WTC11 (cell line): ENCODE data around the gene C1QTNF2. TPM values are rescaled to one million over a fixed set of nuclear protein-coding genes. Genes with fewer than 3 reads are reported as not detected.

Experiments used
- ETV6 ChIP-seq: sonication (generic); formaldehyde crosslinking; IDR thresholded peaks from 2 replicates; pipeline ENCODE4 v1.8.1; 2022; ENCODE audit warnings: mild to moderate bottlenecking, missing genetic modification reagents
- JUN ChIP-seq: sonication (generic); formaldehyde crosslinking; IDR thresholded peaks from 2 replicates; pipeline ENCODE4 v1.8.0; 2023; ENCODE audit warnings: mild to moderate bottlenecking, missing genetic modification reagents
- MXD4 ChIP-seq: fragments of 250-450 bp; sonication (Bioruptor Pico); IDR thresholded peaks from 2 replicates; pipeline ENCODE4 v1.8.0; 2021; ENCODE audit warnings: mild to moderate bottlenecking, moderate library complexity, borderline replicate concordance
- OVOL2 ChIP-seq: fragments of 250-450 bp; sonication (Bioruptor Pico); IDR thresholded peaks from 2 replicates; pipeline ENCODE4 v1.9.0; 2021; ENCODE audit warnings: mild to moderate bottlenecking, borderline replicate concordance
- RELA ChIP-seq: sonication (generic); formaldehyde crosslinking; IDR thresholded peaks from 2 replicates; pipeline ENCODE4 v1.8.1; 2022; ENCODE audit warnings: missing genetic modification reagents, mild to moderate bottlenecking, borderline replicate concordance
- SOX15 ChIP-seq: fragments of 250-450 bp; sonication (Bioruptor Pico); IDR thresholded peaks from 2 replicates; pipeline ENCODE4 v1.9.0; 2021; ENCODE audit warnings: mild to moderate bottlenecking
- TEAD4 ChIP-seq: sonication (generic); formaldehyde crosslinking; IDR thresholded peaks from 2 replicates; pipeline ENCODE4 v1.8.0; 2022; ENCODE audit warnings: mild to moderate bottlenecking, missing genetic modification reagents
- ZBTB21 ChIP-seq: sonication (generic); formaldehyde crosslinking; IDR thresholded peaks from 2 replicates; pipeline ENCODE4 v1.8.1; 2023; ENCODE audit warnings: mild to moderate bottlenecking, missing genetic modification reagents, borderline replicate concordance
- ZNF121 ChIP-seq: sonication (generic); formaldehyde crosslinking; IDR thresholded peaks from 2 replicates; pipeline ENCODE4 v1.8.0; 2023; ENCODE audit warnings: missing genetic modification reagents
- ZNF232 ChIP-seq: sonication (generic); formaldehyde crosslinking; IDR thresholded peaks from 2 replicates; pipeline ENCODE4 v1.8.0; 2022; ENCODE audit warnings: mild to moderate bottlenecking, missing genetic modification reagents
- ZNF416 ChIP-seq: fragments of 250-450 bp; sonication (Bioruptor Pico); IDR thresholded peaks from 2 replicates; pipeline ENCODE4 v1.9.0; 2021; ENCODE audit warnings: mild to moderate bottlenecking, inconsistent platforms
- ZNF671 ChIP-seq: fragments of 250-450 bp; sonication (Bioruptor Pico); IDR thresholded peaks from 2 replicates; pipeline ENCODE4 v1.8.0; 2021; ENCODE audit warnings: mild to moderate bottlenecking
- total RNA-seq: library from RNA; stranded (reverse); gene quantifications from 3 replicates; pipeline ENCODE4 v1.2.3, GENCODE V29; 2021
- TF ChIP-seq, protein P1 (sequence below): sonication (generic); formaldehyde crosslinking; IDR thresholded peaks from 2 replicates; pipeline ENCODE4 v1.8.0; 2023; ENCODE audit warnings: mild to moderate bottlenecking, missing genetic modification reagents
- TF ChIP-seq, protein P2 (sequence below): fragments of 250-450 bp; sonication (Bioruptor Pico); IDR thresholded peaks from 2 replicates; pipeline ENCODE4 v1.9.0; 2021; ENCODE audit warnings: mild to moderate bottlenecking, borderline replicate concordance
- TF ChIP-seq, protein P3 (sequence below): sonication (generic); formaldehyde crosslinking; IDR thresholded peaks from 2 replicates; pipeline ENCODE4 v1.8.1; 2023; ENCODE audit warnings: mild to moderate bottlenecking, moderate library complexity, missing genetic modification reagents
- TF ChIP-seq, protein P4 (sequence below): sonication (generic); formaldehyde crosslinking; IDR thresholded peaks from 2 replicates; pipeline ENCODE4 v1.8.0; 2022; ENCODE audit warnings: mild to moderate bottlenecking, missing genetic modification reagents
- TF ChIP-seq, protein P5 (sequence below): sonication (generic); formaldehyde crosslinking; IDR thresholded peaks from 2 replicates; pipeline ENCODE4 v1.8.0; 2022; ENCODE audit warnings: mild to moderate bottlenecking, missing genetic modification reagents
- TF ChIP-seq, protein P6 (sequence below): sonication (generic); formaldehyde crosslinking; IDR thresholded peaks from 2 replicates; pipeline ENCODE4 v1.8.1; 2022; ENCODE audit warnings: mild to moderate bottlenecking, missing genetic modification reagents, moderate library complexity, borderline replicate concordance
- TF ChIP-seq, protein P7 (sequence below): fragments of 250-450 bp; sonication (Bioruptor Pico); IDR thresholded peaks from 2 replicates; pipeline ENCODE4 v1.9.0; 2021; ENCODE audit warnings: mild to moderate bottlenecking

The C1QTNF2 gene
- total RNA-seq, 1 experiment from 2014 or later: 0.52 TPM

DNA sequence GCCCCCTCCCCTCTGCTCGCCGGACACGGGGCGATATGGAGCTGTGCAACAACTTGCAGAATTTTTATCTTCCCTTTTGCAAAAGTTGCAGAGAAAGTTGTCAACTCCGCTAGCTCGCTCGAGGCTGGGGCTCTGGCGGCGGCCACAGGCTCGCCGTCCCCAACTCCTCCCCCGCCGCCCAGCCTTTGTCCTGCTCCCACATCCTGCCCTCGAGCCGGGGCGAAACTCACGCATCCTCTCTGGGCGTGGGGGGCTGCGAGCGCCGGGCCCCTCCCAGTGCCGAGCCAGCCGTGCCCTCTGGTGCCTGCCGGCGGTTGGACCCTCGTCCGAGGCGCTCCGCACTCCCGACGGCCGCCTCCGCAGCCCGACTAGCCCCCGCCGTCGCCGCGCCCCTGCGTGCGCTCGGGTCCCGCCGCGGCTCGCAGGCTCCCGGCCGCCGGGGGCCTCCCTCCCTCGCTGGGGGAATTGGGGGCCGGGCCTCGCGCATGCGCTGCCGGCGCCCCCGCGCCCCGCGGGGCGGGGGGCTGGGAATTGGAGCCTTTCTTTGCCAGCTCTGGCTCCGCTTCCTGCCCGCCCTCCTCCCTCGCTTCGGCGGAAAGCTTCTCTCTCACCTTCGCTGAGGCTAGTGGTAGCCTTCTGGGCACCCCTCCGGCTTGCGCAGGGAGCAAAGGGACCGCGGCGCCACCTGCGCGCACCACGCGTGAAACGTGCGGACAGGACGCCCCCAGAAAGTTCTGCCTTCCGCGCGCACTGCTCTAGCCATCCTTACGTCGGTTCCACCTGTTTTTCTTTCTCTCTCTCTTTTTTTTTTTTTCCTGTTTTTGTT is 58.1 kb downstream of the C1QTNF2 start, which contains the start of gene CCNJL (continued):
- TF ChIP-seq, protein P1, sequence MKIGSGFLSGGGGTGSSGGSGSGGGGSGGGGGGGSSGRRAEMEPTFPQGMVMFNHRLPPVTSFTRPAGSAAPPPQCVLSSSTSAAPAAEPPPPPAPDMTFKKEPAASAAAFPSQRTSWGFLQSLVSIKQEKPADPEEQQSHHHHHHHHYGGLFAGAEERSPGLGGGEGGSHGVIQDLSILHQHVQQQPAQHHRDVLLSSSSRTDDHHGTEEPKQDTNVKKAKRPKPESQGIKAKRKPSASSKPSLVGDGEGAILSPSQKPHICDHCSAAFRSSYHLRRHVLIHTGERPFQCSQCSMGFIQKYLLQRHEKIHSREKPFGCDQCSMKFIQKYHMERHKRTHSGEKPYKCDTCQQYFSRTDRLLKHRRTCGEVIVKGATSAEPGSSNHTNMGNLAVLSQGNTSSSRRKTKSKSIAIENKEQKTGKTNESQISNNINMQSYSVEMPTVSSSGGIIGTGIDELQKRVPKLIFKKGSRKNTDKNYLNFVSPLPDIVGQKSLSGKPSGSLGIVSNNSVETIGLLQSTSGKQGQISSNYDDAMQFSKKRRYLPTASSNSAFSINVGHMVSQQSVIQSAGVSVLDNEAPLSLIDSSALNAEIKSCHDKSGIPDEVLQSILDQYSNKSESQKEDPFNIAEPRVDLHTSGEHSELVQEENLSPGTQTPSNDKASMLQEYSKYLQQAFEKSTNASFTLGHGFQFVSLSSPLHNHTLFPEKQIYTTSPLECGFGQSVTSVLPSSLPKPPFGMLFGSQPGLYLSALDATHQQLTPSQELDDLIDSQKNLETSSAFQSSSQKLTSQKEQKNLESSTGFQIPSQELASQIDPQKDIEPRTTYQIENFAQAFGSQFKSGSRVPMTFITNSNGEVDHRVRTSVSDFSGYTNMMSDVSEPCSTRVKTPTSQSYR (CRISPR knock-in tag): 0 out of 2 replicates have a peak, but pooled peaks have one; percentile 40
- TF ChIP-seq ZNF232 (CRISPR knock-in tag): no peak
- TF ChIP-seq OVOL2 (CRISPR knock-in tag): no peak
- TF ChIP-seq, protein P2, sequence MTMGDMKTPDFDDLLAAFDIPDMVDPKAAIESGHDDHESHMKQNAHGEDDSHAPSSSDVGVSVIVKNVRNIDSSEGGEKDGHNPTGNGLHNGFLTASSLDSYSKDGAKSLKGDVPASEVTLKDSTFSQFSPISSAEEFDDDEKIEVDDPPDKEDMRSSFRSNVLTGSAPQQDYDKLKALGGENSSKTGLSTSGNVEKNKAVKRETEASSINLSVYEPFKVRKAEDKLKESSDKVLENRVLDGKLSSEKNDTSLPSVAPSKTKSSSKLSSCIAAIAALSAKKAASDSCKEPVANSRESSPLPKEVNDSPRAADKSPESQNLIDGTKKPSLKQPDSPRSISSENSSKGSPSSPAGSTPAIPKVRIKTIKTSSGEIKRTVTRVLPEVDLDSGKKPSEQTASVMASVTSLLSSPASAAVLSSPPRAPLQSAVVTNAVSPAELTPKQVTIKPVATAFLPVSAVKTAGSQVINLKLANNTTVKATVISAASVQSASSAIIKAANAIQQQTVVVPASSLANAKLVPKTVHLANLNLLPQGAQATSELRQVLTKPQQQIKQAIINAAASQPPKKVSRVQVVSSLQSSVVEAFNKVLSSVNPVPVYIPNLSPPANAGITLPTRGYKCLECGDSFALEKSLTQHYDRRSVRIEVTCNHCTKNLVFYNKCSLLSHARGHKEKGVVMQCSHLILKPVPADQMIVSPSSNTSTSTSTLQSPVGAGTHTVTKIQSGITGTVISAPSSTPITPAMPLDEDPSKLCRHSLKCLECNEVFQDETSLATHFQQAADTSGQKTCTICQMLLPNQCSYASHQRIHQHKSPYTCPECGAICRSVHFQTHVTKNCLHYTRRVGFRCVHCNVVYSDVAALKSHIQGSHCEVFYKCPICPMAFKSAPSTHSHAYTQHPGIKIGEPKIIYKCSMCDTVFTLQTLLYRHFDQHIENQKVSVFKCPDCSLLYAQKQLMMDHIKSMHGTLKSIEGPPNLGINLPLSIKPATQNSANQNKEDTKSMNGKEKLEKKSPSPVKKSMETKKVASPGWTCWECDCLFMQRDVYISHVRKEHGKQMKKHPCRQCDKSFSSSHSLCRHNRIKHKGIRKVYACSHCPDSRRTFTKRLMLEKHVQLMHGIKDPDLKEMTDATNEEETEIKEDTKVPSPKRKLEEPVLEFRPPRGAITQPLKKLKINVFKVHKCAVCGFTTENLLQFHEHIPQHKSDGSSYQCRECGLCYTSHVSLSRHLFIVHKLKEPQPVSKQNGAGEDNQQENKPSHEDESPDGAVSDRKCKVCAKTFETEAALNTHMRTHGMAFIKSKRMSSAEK (CRISPR knock-in tag): no peak
- TF ChIP-seq ZNF671: no peak
- TF ChIP-seq TEAD4 (CRISPR knock-in tag): no peak
- TF ChIP-seq, protein P3, sequence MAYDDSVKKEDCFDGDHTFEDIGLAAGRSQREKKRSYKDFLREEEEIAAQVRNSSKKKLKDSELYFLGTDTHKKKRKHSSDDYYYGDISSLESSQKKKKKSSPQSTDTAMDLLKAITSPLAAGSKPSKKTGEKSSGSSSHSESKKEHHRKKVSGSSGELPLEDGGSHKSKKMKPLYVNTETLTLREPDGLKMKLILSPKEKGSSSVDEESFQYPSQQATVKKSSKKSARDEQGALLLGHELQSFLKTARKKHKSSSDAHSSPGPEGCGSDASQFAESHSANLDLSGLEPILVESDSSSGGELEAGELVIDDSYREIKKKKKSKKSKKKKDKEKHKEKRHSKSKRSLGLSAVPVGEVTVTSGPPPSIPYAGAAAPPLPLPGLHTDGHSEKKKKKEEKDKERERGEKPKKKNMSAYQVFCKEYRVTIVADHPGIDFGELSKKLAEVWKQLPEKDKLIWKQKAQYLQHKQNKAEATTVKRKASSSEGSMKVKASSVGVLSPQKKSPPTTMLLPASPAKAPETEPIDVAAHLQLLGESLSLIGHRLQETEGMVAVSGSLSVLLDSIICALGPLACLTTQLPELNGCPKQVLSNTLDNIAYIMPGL: peak; percentile 32; the same call in 1 of the 2 replicates
- TF ChIP-seq JUN (CRISPR knock-in tag): 0 out of 2 replicates have a peak, but pooled peaks have one; percentile 16
- TF ChIP-seq, protein P4, sequence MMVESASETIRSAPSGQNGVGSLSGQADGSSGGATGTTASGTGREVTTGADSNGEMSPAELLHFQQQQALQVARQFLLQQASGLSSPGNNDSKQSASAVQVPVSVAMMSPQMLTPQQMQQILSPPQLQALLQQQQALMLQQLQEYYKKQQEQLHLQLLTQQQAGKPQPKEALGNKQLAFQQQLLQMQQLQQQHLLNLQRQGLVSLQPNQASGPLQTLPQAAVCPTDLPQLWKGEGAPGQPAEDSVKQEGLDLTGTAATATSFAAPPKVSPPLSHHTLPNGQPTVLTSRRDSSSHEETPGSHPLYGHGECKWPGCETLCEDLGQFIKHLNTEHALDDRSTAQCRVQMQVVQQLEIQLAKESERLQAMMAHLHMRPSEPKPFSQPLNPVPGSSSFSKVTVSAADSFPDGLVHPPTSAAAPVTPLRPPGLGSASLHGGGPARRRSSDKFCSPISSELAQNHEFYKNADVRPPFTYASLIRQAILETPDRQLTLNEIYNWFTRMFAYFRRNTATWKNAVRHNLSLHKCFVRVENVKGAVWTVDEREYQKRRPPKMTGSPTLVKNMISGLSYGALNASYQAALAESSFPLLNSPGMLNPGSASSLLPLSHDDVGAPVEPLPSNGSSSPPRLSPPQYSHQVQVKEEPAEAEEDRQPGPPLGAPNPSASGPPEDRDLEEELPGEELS (CRISPR knock-in tag): 0 out of 2 replicates have a peak, but pooled peaks have one; percentile 72
- TF ChIP-seq ETV6 (CRISPR knock-in tag): no peak; the same call in 1 of the 2 replicates
- TF ChIP-seq, protein P5, sequence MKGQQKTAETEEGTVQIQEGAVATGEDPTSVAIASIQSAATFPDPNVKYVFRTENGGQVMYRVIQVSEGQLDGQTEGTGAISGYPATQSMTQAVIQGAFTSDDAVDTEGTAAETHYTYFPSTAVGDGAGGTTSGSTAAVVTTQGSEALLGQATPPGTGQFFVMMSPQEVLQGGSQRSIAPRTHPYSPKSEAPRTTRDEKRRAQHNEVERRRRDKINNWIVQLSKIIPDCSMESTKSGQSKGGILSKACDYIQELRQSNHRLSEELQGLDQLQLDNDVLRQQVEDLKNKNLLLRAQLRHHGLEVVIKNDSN (CRISPR knock-in tag): no peak
- TF ChIP-seq SOX15 (CRISPR knock-in tag): no peak
- 0 out of 2 replicates have a peak, but pooled peaks have one; percentile 74 for TF ChIP-seq ZBTB21 (CRISPR knock-in tag)
- no peak for TF ChIP-seq MXD4
- TF ChIP-seq ZNF121 (CRISPR knock-in tag): no peak
- TF ChIP-seq, protein P6, sequence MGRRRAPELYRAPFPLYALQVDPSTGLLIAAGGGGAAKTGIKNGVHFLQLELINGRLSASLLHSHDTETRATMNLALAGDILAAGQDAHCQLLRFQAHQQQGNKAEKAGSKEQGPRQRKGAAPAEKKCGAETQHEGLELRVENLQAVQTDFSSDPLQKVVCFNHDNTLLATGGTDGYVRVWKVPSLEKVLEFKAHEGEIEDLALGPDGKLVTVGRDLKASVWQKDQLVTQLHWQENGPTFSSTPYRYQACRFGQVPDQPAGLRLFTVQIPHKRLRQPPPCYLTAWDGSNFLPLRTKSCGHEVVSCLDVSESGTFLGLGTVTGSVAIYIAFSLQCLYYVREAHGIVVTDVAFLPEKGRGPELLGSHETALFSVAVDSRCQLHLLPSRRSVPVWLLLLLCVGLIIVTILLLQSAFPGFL (CRISPR knock-in tag): no peak
- peak; percentile 37; the same call in 1 of the 2 replicates for TF ChIP-seq RELA
- TF ChIP-seq, protein P7, sequence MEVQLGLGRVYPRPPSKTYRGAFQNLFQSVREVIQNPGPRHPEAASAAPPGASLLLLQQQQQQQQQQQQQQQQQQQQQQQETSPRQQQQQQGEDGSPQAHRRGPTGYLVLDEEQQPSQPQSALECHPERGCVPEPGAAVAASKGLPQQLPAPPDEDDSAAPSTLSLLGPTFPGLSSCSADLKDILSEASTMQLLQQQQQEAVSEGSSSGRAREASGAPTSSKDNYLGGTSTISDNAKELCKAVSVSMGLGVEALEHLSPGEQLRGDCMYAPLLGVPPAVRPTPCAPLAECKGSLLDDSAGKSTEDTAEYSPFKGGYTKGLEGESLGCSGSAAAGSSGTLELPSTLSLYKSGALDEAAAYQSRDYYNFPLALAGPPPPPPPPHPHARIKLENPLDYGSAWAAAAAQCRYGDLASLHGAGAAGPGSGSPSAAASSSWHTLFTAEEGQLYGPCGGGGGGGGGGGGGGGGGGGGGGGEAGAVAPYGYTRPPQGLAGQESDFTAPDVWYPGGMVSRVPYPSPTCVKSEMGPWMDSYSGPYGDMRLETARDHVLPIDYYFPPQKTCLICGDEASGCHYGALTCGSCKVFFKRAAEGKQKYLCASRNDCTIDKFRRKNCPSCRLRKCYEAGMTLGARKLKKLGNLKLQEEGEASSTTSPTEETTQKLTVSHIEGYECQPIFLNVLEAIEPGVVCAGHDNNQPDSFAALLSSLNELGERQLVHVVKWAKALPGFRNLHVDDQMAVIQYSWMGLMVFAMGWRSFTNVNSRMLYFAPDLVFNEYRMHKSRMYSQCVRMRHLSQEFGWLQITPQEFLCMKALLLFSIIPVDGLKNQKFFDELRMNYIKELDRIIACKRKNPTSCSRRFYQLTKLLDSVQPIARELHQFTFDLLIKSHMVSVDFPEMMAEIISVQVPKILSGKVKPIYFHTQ (CRISPR knock-in tag): no peak
- TF ChIP-seq ZNF416 (CRISPR knock-in tag): no peak
